ENCODE results near the gene ANGEL2.
A peak's percentile ranks its signal among the peaks of the same experiment; 100 is the strongest.

ANGEL2 gene

GRCh38 chr1:212954514-212954913 is 61.2 kb downstream of the ANGEL2 start:
- H3K9me3 ChIP-seq (ENCODE audit: control insufficient read depth, insufficient read depth, low read length), result no peaks in the 10 kb centered on the region
- H3K27me3 ChIP-seq (ENCODE audit: control insufficient read depth, insufficient read depth, low read length), result peaks cover 2% of the 10 kb centered on the region
- H3K4me3 ChIP-seq (ENCODE audit: low read depth, low read length), result no peak overlapping the region
- H3K9ac ChIP-seq (ENCODE audit: low read depth, low read length), result no peak overlapping the region
- peaks cover 62% of the 10 kb centered on the region for H3K36me3 ChIP-seq (ENCODE audit: control insufficient read depth, insufficient read depth, low read length)
- peaks cover 23% of the 10 kb centered on the region for H3K4me1 ChIP-seq (ENCODE audit: control insufficient read depth, insufficient read depth, low read length)

GRCh38 chr1:212953321-212953720 is 62.3 kb downstream of the ANGEL2 start:
- Histone ChIP-seq H3K4me1 (ENCODE audit: control insufficient read depth, insufficient read depth, low read length) (peaks cover 23% of the 10 kb centered on the region), H3K27me3 (ENCODE audit: control insufficient read depth, insufficient read depth, low read length) (peaks cover 7% of the 10 kb centered on the region), H3K9me3 (ENCODE audit: control insufficient read depth, insufficient read depth, low read length) (no peaks in the 10 kb centered on the region), H3K9ac (ENCODE audit: low read depth, low read length) (no peak overlapping the region), H3K4me3 (ENCODE audit: low read depth, low read length) (peak overlapping the region; percentile 31), H3K36me3 (ENCODE audit: control insufficient read depth, insufficient read depth, low read length) (peaks cover 50% of the 10 kb centered on the region)

- Histone ChIP-seq H3K36me3 (ENCODE audit: control insufficient read depth, insufficient read depth, low read length) (peaks cover 43% of the 10 kb centered on the region), H3K9me3 (ENCODE audit: control insufficient read depth, insufficient read depth, low read length) (no peaks in the 10 kb centered on the region), H3K4me3 (ENCODE audit: low read depth, low read length) (peak overlapping the region; percentile 82), H3K27me3 (ENCODE audit: control insufficient read depth, insufficient read depth, low read length) (peaks cover 7% of the 10 kb centered on the region), H3K9ac (ENCODE audit: low read depth, low read length) (peak overlapping the region; percentile 74), H3K4me1 (ENCODE audit: control insufficient read depth, insufficient read depth, low read length) (peaks cover 23% of the 10 kb centered on the region)
These were observed 63.1 kb downstream of the ANGEL2 start for GRCh38 chr1:212952641-212952976.

GRCh38 chr1:212951947-212952640 is 63.6 kb downstream of the ANGEL2 start:
- Histone ChIP-seq H3K4me1 (ENCODE audit: control insufficient read depth, insufficient read depth, low read length) (peaks cover 23% of the 10 kb centered on the region), H3K27me3 (ENCODE audit: control insufficient read depth, insufficient read depth, low read length) (peaks cover 7% of the 10 kb centered on the region)

GRCh38 chr1:212951126-212951946 is 64.3 kb downstream of the ANGEL2 start:
- peaks cover 25% of the 10 kb centered on the region for H3K4me1 ChIP-seq (ENCODE audit: control insufficient read depth, insufficient read depth, low read length)
- H3K9me3 ChIP-seq (ENCODE audit: control insufficient read depth, insufficient read depth, low read length), result no peaks in the 10 kb centered on the region
- H3K4me3 ChIP-seq (ENCODE audit: low read depth, low read length), result peak overlapping the region; percentile 82
- H3K36me3 ChIP-seq (ENCODE audit: control insufficient read depth, insufficient read depth, low read length), result peaks cover 34% of the 10 kb centered on the region
- peaks cover 7% of the 10 kb centered on the region for H3K27me3 ChIP-seq (ENCODE audit: control insufficient read depth, insufficient read depth, low read length)
- H3K9ac ChIP-seq (ENCODE audit: low read depth, low read length), result peak overlapping the region; percentile 74

More at GRCh38 chr1:212951947-212952640, 63.6 kb downstream of the ANGEL2 start:
- Histone ChIP-seq H3K9ac (ENCODE audit: low read depth, low read length) (peak overlapping the region; percentile 74), H3K4me3 (ENCODE audit: low read depth, low read length) (peak overlapping the region; percentile 82), H3K9me3 (ENCODE audit: control insufficient read depth, insufficient read depth, low read length) (no peaks in the 10 kb centered on the region), H3K36me3 (ENCODE audit: control insufficient read depth, insufficient read depth, low read length) (peaks cover 38% of the 10 kb centered on the region)

GRCh38 chr1:212950243-212951125 is 65.2 kb downstream of the ANGEL2 start, which contains the start of gene VASH2:
Gene VASH2 (plus strand): TSS chr1:212950541. CDS start chr1:212951543, 1,002 bp downstream.
- H3K9me3 ChIP-seq (ENCODE audit: control insufficient read depth, insufficient read depth, low read length), result no peaks in the 10 kb centered on the region
- peak within 1 kb of the TSS; percentile 82 for H3K4me3 ChIP-seq (ENCODE audit: low read depth, low read length)
- peak within 1 kb of the TSS; percentile 70 for H3K9ac ChIP-seq (ENCODE audit: low read depth, low read length)
- peaks cover 27% of the 10 kb centered on the region for H3K4me1 ChIP-seq (ENCODE audit: control insufficient read depth, insufficient read depth, low read length)
- peaks cover 31% of the 10 kb centered on the region for H3K36me3 ChIP-seq (ENCODE audit: control insufficient read depth, insufficient read depth, low read length)
- peaks cover 7% of the 10 kb centered on the region for H3K27me3 ChIP-seq (ENCODE audit: control insufficient read depth, insufficient read depth, low read length)

- Histone ChIP-seq H3K9ac (ENCODE audit: low read depth, low read length) (peak overlapping the region; percentile 56), H3K4me1 (ENCODE audit: control insufficient read depth, insufficient read depth, low read length) (peaks cover 27% of the 10 kb centered on the region), H3K9me3 (ENCODE audit: control insufficient read depth, insufficient read depth, low read length) (no peaks in the 10 kb centered on the region), H3K4me3 (ENCODE audit: low read depth, low read length) (peak overlapping the region; percentile 82), H3K36me3 (ENCODE audit: control insufficient read depth, insufficient read depth, low read length) (peaks cover 27% of the 10 kb centered on the region), H3K27me3 (ENCODE audit: control insufficient read depth, insufficient read depth, low read length) (peaks cover 7% of the 10 kb centered on the region)
These were observed 65.9 kb downstream of the ANGEL2 start for GRCh38 chr1:212949771-212950170.

GRCh38 chr1:212946872-212947271 is 68.8 kb downstream of the ANGEL2 start:
- H3K9me3 ChIP-seq (ENCODE audit: control insufficient read depth, insufficient read depth, low read length), result no peaks in the 10 kb centered on the region
- peaks cover 7% of the 10 kb centered on the region for H3K27me3 ChIP-seq (ENCODE audit: control insufficient read depth, insufficient read depth, low read length)
- peaks cover 5% of the 10 kb centered on the region for H3K36me3 ChIP-seq (ENCODE audit: control insufficient read depth, insufficient read depth, low read length)
- no peak overlapping the region for H3K4me3 ChIP-seq (ENCODE audit: low read depth, low read length)
- peaks cover 13% of the 10 kb centered on the region for H3K4me1 ChIP-seq (ENCODE audit: control insufficient read depth, insufficient read depth, low read length)
- H3K9ac ChIP-seq (ENCODE audit: low read depth, low read length), result no peak overlapping the region

GRCh38 chr1:212945463-212946160 is 70.1 kb downstream of the ANGEL2 start:
- Histone ChIP-seq H3K9me3 (ENCODE audit: control insufficient read depth, insufficient read depth, low read length) (no peaks in the 10 kb centered on the region), H3K9ac (ENCODE audit: low read depth, low read length) (no peak overlapping the region), H3K36me3 (ENCODE audit: control insufficient read depth, insufficient read depth, low read length) (no peaks in the 10 kb centered on the region), H3K4me3 (ENCODE audit: low read depth, low read length) (no peak overlapping the region), H3K4me1 (ENCODE audit: control insufficient read depth, insufficient read depth, low read length) (peaks cover 10% of the 10 kb centered on the region), H3K27me3 (ENCODE audit: control insufficient read depth, insufficient read depth, low read length) (peaks cover 7% of the 10 kb centered on the region)

GRCh38 chr1:212945056-212945455 is 70.6 kb downstream of the ANGEL2 start:
- Histone ChIP-seq H3K9ac (ENCODE audit: low read depth, low read length) (no peak overlapping the region), H3K36me3 (ENCODE audit: control insufficient read depth, insufficient read depth, low read length) (no peaks in the 10 kb centered on the region), H3K9me3 (ENCODE audit: control insufficient read depth, insufficient read depth, low read length) (no peaks in the 10 kb centered on the region), H3K4me3 (ENCODE audit: low read depth, low read length) (no peak overlapping the region), H3K27me3 (ENCODE audit: control insufficient read depth, insufficient read depth, low read length) (peaks cover 7% of the 10 kb centered on the region), H3K4me1 (ENCODE audit: control insufficient read depth, insufficient read depth, low read length) (peaks cover 10% of the 10 kb centered on the region)

Data from iPS-15b (cell line).